ENCODE results near the gene PIMREG.

The PIMREG gene

GRCh38 chr17:6489016-6489550 lies 44.8 kb downstream of the PIMREG start:
- no peak for TF ChIP-seq CTCF (conservative IDR thresholded peaks at IDR 0.05; ENCODE audit: low read length)
- DNase-seq (ENCODE audit: low read depth), result no peak
- no peak overlapping the region for H3K4me3 ChIP-seq (ENCODE audit: low read length)

GRCh38 chr17:6491071-6491700 lies 46.9 kb downstream of the PIMREG start:
- no peak for TF ChIP-seq CTCF (conservative IDR thresholded peaks at IDR 0.05; ENCODE audit: low read length)
- DNase-seq (ENCODE audit: low read depth), result no peak
- no peak overlapping the region for H3K4me3 ChIP-seq (ENCODE audit: low read length)

- TF ChIP-seq CTCF (conservative IDR thresholded peaks at IDR 0.05; ENCODE audit: low read length), result no peak
- DNase-seq (ENCODE audit: low read depth), result no peak
- no peak overlapping the region for H3K4me3 ChIP-seq (ENCODE audit: low read length)
Observed at GRCh38 chr17:6492892-6493674, 48.8 kb downstream of the PIMREG start.

GRCh38 chr17:6494239-6494941 lies 50.1 kb downstream of the PIMREG start:
- TF ChIP-seq CTCF (conservative IDR thresholded peaks at IDR 0.05; ENCODE audit: low read length), result no peak

GRCh38 chr17:6495450-6496115 lies 51.3 kb downstream of the PIMREG start:
- H3K4me3 ChIP-seq (ENCODE audit: low read length), result no peak overlapping the region
- DNase-seq (ENCODE audit: low read depth), result no peak
- TF ChIP-seq CTCF (conservative IDR thresholded peaks at IDR 0.05; ENCODE audit: low read length), result no peak

More at GRCh38 chr17:6494239-6494941, 50.1 kb downstream of the PIMREG start:
- no peak for DNase-seq (ENCODE audit: low read depth)
- no peak overlapping the region for H3K4me3 ChIP-seq (ENCODE audit: low read length)

- DNase-seq (ENCODE audit: low read depth), result no peak
- no peak for TF ChIP-seq CTCF (conservative IDR thresholded peaks at IDR 0.05; ENCODE audit: low read length)
Observed at GRCh38 chr17:6496116-6496481, 51.8 kb downstream of the PIMREG start.

More at GRCh38 chr17:6496116-6496481, 51.8 kb downstream of the PIMREG start:
- H3K4me3 ChIP-seq (ENCODE audit: low read length), result no peak overlapping the region
